Loucy (cell line): ENCODE results near the gene SLC29A2.

Experiments used
- H2AFZ ChIP-seq: fragments of 200-600 bp; sonication (generic); 2 replicates; pipeline ENCODE4 v1.6.0; 2016; ENCODE audit warnings: antibody characterized with exemption, mild to moderate bottlenecking, low read length, moderate library complexity
- H3F3A ChIP-seq: fragments of 200-600 bp; 2 replicates; pipeline ENCODE4 v1.6.0; 2016; ENCODE audit warnings: antibody characterized with exemption, low read depth, mild to moderate bottlenecking
- H3K27me3 ChIP-seq: fragments of 200-600 bp; sonication (generic); 2 replicates; pipeline ENCODE4 v1.6.1; 2014; ENCODE audit warnings: low read length, mild to moderate bottlenecking; ENCODE audit not compliant: insufficient read depth, poor library complexity, severe bottlenecking
- H3K36me3 ChIP-seq: fragments of 200-600 bp; sonication (generic); 2 replicates; pipeline ENCODE4 v1.6.1; 2016; ENCODE audit warnings: low read length; ENCODE audit not compliant: insufficient read depth
- H3K4me1 ChIP-seq: fragments of 200-600 bp; sonication (generic); 2 replicates; pipeline ENCODE4 v1.5.1; 2014; ENCODE audit warnings: low read length, mild to moderate bottlenecking; ENCODE audit not compliant: insufficient read depth, poor library complexity, severe bottlenecking
- H3K4me2 ChIP-seq: fragments of 200-600 bp; sonication (generic); 2 replicates; pipeline ENCODE4 v1.6.0; 2014; ENCODE audit warnings: antibody characterized with exemption, low read length, low read depth, mild to moderate bottlenecking; ENCODE audit not compliant: poor library complexity, severe bottlenecking
- H3K4me3 ChIP-seq: fragments of 200-600 bp; sonication (generic); 2 replicates; pipeline ENCODE4 v1.5.1; 2014; ENCODE audit warnings: low read length, mild to moderate bottlenecking, mixed read lengths; ENCODE audit not compliant: poor library complexity, severe bottlenecking
- H3K79me2 ChIP-seq: fragments of 200-600 bp; sonication (generic); 2 replicates; pipeline ENCODE4 v1.6.1; 2014; ENCODE audit warnings: low read length; ENCODE audit not compliant: insufficient read depth
- H3K9ac ChIP-seq: fragments of 200-600 bp; sonication (generic); 2 replicates; pipeline ENCODE4 v1.6.0; 2014; ENCODE audit warnings: mild to moderate bottlenecking, low read depth, low read length, moderate library complexity; ENCODE audit not compliant: poor library complexity, severe bottlenecking
- H3K9me2 ChIP-seq: fragments of 200-600 bp; sonication (generic); replicated peaks from 2 replicates; pipeline ENCODE4 v1.6.1; 2016; ENCODE audit warnings: low read depth, low read length, mixed read lengths
- H3K9me3 ChIP-seq: fragments of 200-600 bp; sonication (generic); 2 replicates; pipeline ENCODE4 v1.6.1; 2014; ENCODE audit warnings: mild to moderate bottlenecking, antibody characterized with exemption, low read length, low read depth; ENCODE audit not compliant: insufficient read depth
- H4K20me1 ChIP-seq: fragments of 200-600 bp; sonication (generic); 2 replicates; pipeline ENCODE4 v1.6.0; 2014; ENCODE audit warnings: antibody characterized with exemption, low read length, mild to moderate bottlenecking; ENCODE audit not compliant: insufficient read depth, poor library complexity, severe bottlenecking
- CTCF ChIP-seq: fragments of 200-600 bp; sonication (generic); conservative IDR thresholded peaks from 2 replicates; pipeline ENCODE4 v1.5.1; 2014; ENCODE audit warnings: mild to moderate bottlenecking, antibody characterized with exemption, low read length
- EZH2phosphoT487 ChIP-seq: fragments of 200-600 bp; IDR thresholded peaks from 2 replicates; pipeline ENCODE4 v1.6.1; 2018; ENCODE audit warnings: antibody characterized with exemption, mild to moderate bottlenecking, moderate library complexity, borderline replicate concordance

SLC29A2 gene

GRCh38 chr11:66412110-66412509 is 40.5 kb upstream of the SLC29A2 start:
- TF ChIP-seq EZH2phosphoT487, result no peak
- no peak for TF ChIP-seq CTCF
- H3K9me3 ChIP-seq, result no peaks in the 10 kb centered on the region
- peaks cover 21% of the 10 kb centered on the region for H3K4me1 ChIP-seq
- H3K4me3 ChIP-seq, result peak overlapping the region; percentile 38
- H2AFZ ChIP-seq, result no peak overlapping the region
- H3K9me2 ChIP-seq, result no peaks in the 10 kb centered on the region
- no peak overlapping the region for H3K9ac ChIP-seq
- peak overlapping the region; percentile 92 for H3K4me2 ChIP-seq
- H4K20me1 ChIP-seq, result no peaks in the 10 kb centered on the region
- peaks cover 13% of the 10 kb centered on the region; the same call in 1 of the 2 replicates for H3K79me2 ChIP-seq
- no peaks in the 10 kb centered on the region for H3F3A ChIP-seq
- no peaks in the 10 kb centered on the region for H3K27me3 ChIP-seq
- no peaks in the 10 kb centered on the region for H3K36me3 ChIP-seq

GRCh38 chr11:66411323-66411722 is 39.8 kb upstream of the SLC29A2 start:
- Histone ChIP-seq H3K4me2 (peak overlapping the region; percentile 92), H3K27me3 (no peaks in the 10 kb centered on the region), H3F3A (no peaks in the 10 kb centered on the region), H3K4me1 (peaks cover 21% of the 10 kb centered on the region), H3K36me3 (no peaks in the 10 kb centered on the region), H3K79me2 (peaks cover 13% of the 10 kb centered on the region; the same call in 1 of the 2 replicates), H3K9me3 (no peaks in the 10 kb centered on the region), H2AFZ (no peak overlapping the region), H3K9ac (peak overlapping the region; percentile 6), H3K9me2 (no peaks in the 10 kb centered on the region), H4K20me1 (no peaks in the 10 kb centered on the region), H3K4me3 (peak overlapping the region; percentile 38)
- TF ChIP-seq EZH2phosphoT487 (no peak), CTCF (no peak)

GRCh38 chr11:66410191-66410590 is 38.6 kb upstream of the SLC29A2 start:
- Histone ChIP-seq H3K79me2 (peaks cover 13% of the 10 kb centered on the region; the same call in 1 of the 2 replicates), H3K9me3 (no peaks in the 10 kb centered on the region), H3K9me2 (no peaks in the 10 kb centered on the region), H4K20me1 (no peaks in the 10 kb centered on the region), H3K36me3 (no peaks in the 10 kb centered on the region), H3K4me2 (peak overlapping the region; percentile 92), H3K9ac (peak overlapping the region; percentile 76), H3F3A (no peaks in the 10 kb centered on the region), H3K4me1 (peaks cover 21% of the 10 kb centered on the region), H2AFZ (no peak overlapping the region), H3K27me3 (no peaks in the 10 kb centered on the region), H3K4me3 (peak overlapping the region; percentile 72)
- TF ChIP-seq EZH2phosphoT487, result no peak
- no peak for TF ChIP-seq CTCF
